WTC11 (cell line): Measurements from ENCODE around the gene SND1.

ENCODE experiments used
- ETV6 ChIP-seq: sonication (generic); formaldehyde crosslinking; IDR thresholded peaks from 2 replicates; pipeline ENCODE4 v1.8.1; 2022; ENCODE audit warnings: mild to moderate bottlenecking, missing genetic modification reagents
- FOXK1 ChIP-seq: sonication (generic); formaldehyde crosslinking; IDR thresholded peaks from 2 replicates; pipeline ENCODE4 v1.8.0; 2022; ENCODE audit warnings: mild to moderate bottlenecking, moderate library complexity, missing genetic modification reagents
- FOXP1 ChIP-seq: sonication (generic); formaldehyde crosslinking; IDR thresholded peaks from 2 replicates; pipeline ENCODE4 v1.8.0; 2022; ENCODE audit warnings: missing genetic modification reagents, mild to moderate bottlenecking, moderate library complexity, borderline replicate concordance
- JAZF1 ChIP-seq: fragments of 250-450 bp; sonication (Bioruptor Pico); IDR thresholded peaks from 2 replicates; pipeline ENCODE4 v1.9.0; 2021; ENCODE audit warnings: moderate library complexity, mild to moderate bottlenecking, inconsistent platforms
- NFE2L1 ChIP-seq: sonication (generic); formaldehyde crosslinking; IDR thresholded peaks from 2 replicates; pipeline ENCODE4 v1.8.1; 2023; ENCODE audit warnings: missing genetic modification reagents
- NFYB ChIP-seq: sonication (generic); formaldehyde crosslinking; conservative IDR thresholded peaks from 2 replicates; pipeline ENCODE4 v1.8.0; 2022; ENCODE audit warnings: low read depth, missing genetic modification reagents
- ZNF138 ChIP-seq: sonication (generic); formaldehyde crosslinking; conservative IDR thresholded peaks from 2 replicates; pipeline ENCODE4 v1.8.1; 2022; ENCODE audit warnings: mild to moderate bottlenecking, moderate library complexity, missing genetic modification reagents
- ZNF416 ChIP-seq: fragments of 250-450 bp; sonication (Bioruptor Pico); IDR thresholded peaks from 2 replicates; pipeline ENCODE4 v1.9.0; 2021; ENCODE audit warnings: mild to moderate bottlenecking, inconsistent platforms
- TF ChIP-seq, protein P1 (sequence below): fragments of 200-600 bp; IDR thresholded peaks from 2 replicates; pipeline ENCODE4 v1.8.0; 2022; ENCODE audit warnings: antibody characterized with exemption
- TF ChIP-seq, protein P2 (sequence below): fragments of 250-450 bp; sonication (Bioruptor Pico); IDR thresholded peaks from 2 replicates; pipeline ENCODE4 v2.1.2; 2022; ENCODE audit warnings: mild to moderate bottlenecking, moderate library complexity
- TF ChIP-seq, protein P3 (sequence below): sonication (generic); formaldehyde crosslinking; IDR thresholded peaks from 2 replicates; pipeline ENCODE4 v1.8.1; 2023; ENCODE audit warnings: mild to moderate bottlenecking, missing genetic modification reagents, moderate library complexity
- TF ChIP-seq, protein P4 (sequence below): sonication (generic); formaldehyde crosslinking; IDR thresholded peaks from 2 replicates; pipeline ENCODE4 v1.8.1; 2022; ENCODE audit warnings: missing genetic modification reagents, borderline replicate concordance
- TF ChIP-seq, protein P5 (sequence below): sonication (generic); formaldehyde crosslinking; conservative IDR thresholded peaks from 2 replicates; pipeline ENCODE4 v1.8.1; 2022; ENCODE audit warnings: mild to moderate bottlenecking, missing genetic modification reagents

DNA sequence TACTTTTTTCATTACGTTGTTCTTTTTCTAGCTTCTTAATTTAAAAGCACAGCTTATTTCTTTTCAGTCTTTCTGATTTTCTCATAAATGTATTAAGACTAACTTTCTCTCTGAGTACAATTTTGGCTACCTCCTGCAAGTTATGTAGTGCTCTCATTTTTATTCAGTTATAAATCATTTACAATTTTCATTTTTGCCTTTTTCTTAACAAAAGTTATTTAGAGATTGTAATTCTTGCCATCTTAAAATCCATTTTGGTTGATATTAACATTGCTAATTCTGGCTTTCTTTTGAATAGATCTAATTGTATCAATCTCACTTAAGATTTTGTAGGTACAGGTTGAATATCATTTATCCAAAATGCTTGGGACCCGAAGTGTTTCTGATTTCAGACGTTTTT lies 476.4 kb downstream of the SND1 start:
- TF ChIP-seq, protein P1, sequence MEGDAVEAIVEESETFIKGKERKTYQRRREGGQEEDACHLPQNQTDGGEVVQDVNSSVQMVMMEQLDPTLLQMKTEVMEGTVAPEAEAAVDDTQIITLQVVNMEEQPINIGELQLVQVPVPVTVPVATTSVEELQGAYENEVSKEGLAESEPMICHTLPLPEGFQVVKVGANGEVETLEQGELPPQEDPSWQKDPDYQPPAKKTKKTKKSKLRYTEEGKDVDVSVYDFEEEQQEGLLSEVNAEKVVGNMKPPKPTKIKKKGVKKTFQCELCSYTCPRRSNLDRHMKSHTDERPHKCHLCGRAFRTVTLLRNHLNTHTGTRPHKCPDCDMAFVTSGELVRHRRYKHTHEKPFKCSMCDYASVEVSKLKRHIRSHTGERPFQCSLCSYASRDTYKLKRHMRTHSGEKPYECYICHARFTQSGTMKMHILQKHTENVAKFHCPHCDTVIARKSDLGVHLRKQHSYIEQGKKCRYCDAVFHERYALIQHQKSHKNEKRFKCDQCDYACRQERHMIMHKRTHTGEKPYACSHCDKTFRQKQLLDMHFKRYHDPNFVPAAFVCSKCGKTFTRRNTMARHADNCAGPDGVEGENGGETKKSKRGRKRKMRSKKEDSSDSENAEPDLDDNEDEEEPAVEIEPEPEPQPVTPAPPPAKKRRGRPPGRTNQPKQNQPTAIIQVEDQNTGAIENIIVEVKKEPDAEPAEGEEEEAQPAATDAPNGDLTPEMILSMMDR, result no peak
- TF ChIP-seq ZNF138, result no peak
- no peak for TF ChIP-seq ETV6 (CRISPR knock-in tag)
- no peak for TF ChIP-seq NFYB (CRISPR knock-in tag)
- TF ChIP-seq FOXP1 (CRISPR knock-in tag), result no peak
- TF ChIP-seq, protein P2, sequence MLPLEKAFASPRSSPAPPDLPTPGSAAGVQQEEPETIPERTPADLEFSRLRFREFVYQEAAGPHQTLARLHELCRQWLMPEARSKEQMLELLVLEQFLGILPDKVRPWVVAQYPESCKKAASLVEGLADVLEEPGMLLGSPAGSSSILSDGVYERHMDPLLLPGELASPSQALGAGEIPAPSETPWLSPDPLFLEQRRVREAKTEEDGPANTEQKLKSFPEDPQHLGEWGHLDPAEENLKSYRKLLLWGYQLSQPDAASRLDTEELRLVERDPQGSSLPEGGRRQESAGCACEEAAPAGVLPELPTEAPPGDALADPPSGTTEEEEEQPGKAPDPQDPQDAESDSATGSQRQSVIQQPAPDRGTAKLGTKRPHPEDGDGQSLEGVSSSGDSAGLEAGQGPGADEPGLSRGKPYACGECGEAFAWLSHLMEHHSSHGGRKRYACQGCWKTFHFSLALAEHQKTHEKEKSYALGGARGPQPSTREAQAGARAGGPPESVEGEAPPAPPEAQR (CRISPR knock-in tag), result no peak
- TF ChIP-seq, protein P3, sequence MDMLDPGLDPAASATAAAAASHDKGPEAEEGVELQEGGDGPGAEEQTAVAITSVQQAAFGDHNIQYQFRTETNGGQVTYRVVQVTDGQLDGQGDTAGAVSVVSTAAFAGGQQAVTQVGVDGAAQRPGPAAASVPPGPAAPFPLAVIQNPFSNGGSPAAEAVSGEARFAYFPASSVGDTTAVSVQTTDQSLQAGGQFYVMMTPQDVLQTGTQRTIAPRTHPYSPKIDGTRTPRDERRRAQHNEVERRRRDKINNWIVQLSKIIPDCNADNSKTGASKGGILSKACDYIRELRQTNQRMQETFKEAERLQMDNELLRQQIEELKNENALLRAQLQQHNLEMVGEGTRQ, result no peak
- no peak for TF ChIP-seq ZNF416 (CRISPR knock-in tag)
- TF ChIP-seq JAZF1, result no peak
- no peak for TF ChIP-seq NFE2L1
- TF ChIP-seq, protein P4, sequence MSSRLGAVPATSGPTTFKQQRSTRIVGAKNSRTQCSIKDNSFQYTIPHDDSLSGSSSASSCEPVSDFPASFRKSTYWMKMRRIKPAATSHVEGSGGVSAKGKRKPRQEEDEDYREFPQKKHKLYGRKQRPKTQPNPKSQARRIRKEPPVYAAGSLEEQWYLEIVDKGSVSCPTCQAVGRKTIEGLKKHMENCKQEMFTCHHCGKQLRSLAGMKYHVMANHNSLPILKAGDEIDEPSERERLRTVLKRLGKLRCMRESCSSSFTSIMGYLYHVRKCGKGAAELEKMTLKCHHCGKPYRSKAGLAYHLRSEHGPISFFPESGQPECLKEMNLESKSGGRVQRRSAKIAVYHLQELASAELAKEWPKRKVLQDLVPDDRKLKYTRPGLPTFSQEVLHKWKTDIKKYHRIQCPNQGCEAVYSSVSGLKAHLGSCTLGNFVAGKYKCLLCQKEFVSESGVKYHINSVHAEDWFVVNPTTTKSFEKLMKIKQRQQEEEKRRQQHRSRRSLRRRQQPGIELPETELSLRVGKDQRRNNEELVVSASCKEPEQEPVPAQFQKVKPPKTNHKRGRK, result no peak
- TF ChIP-seq, protein P5, sequence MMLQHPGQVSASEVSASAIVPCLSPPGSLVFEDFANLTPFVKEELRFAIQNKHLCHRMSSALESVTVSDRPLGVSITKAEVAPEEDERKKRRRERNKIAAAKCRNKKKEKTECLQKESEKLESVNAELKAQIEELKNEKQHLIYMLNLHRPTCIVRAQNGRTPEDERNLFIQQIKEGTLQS, result no peak
- TF ChIP-seq FOXK1 (CRISPR knock-in tag), result no peak
